CD4-positive, alpha-beta memory T cell (primary cell): ENCODE measurements around the gene DHRS3. TPM values are rescaled to one million over a fixed set of nuclear protein-coding genes. Genes with fewer than 3 reads are reported as not detected.
A peak's percentile ranks its signal among the peaks of the same experiment; 100 is the strongest.

Experiments
- CTCF ChIA-PET: fragments of 350-600 bp; sonication (Branson Sonifier 250); formaldehyde crosslinking; loops from one replicate; lab custom pipeline; 2021; ENCODE audit warnings: inconsistent platforms; ENCODE audit not compliant: partially characterized antibody; lab: Charles Lee
- POLR2A ChIA-PET: fragments of 350-600 bp; sonication (Branson Sonifier 250); formaldehyde crosslinking; loops from one replicate; lab custom pipeline; 2021; ENCODE audit not compliant: partially characterized antibody; lab: Charles Lee
- DNase-seq, 5 donors: peaks; one replicate each; pipeline versions ENCODE4 v3.0.0 to v3.0.0-alpha.2; 2020 to 2022; ENCODE audit warnings: mixed read lengths in 1 of 5
- H3K27ac ChIP-seq: one replicate; pipeline ENCODE4 v1.7.0; 2013; ENCODE audit warnings: low read depth, low read length
- H3K27me3 ChIP-seq: 2 replicates; pipeline ENCODE4 v1.7.0; 2013; ENCODE audit warnings: mild to moderate bottlenecking, low read length, moderate library complexity; ENCODE audit not compliant: insufficient read depth
- H3K36me3 ChIP-seq: 2 replicates; pipeline ENCODE4 v1.7.0; 2013; ENCODE audit warnings: mild to moderate bottlenecking, low read length, moderate library complexity; ENCODE audit not compliant: insufficient read depth
- H3K4me1 ChIP-seq: 2 replicates; pipeline ENCODE4 v1.7.0; 2013; ENCODE audit warnings: mild to moderate bottlenecking, low read length, moderate library complexity; ENCODE audit not compliant: insufficient read depth
- H3K4me3 ChIP-seq, 2 donors: one replicate each; pipeline ENCODE4 v1.7.0; 2013; ENCODE audit warnings: low read length in 2 of 2, mild to moderate bottlenecking in 1 of 2
- H3K9me3 ChIP-seq, 2 donors: one replicate each; pipeline ENCODE4 v1.7.0; 2013; ENCODE audit warnings: low read length in 2 of 2, control low read depth in 1 of 2; ENCODE audit not compliant: control insufficient read depth in 1 of 2
- H3K27ac Mint-ChIP-seq, 7 donors: one replicate each; pipeline ENCODE4 v1.8.0; 2020 to 2021; ENCODE audit warnings: mixed read lengths in 7 of 7, mild to moderate bottlenecking in 6 of 7, inconsistent platforms in 3 of 7, moderate library complexity in 3 of 7
- H3K27me3 Mint-ChIP-seq, 2 donors: one replicate each; pipeline ENCODE4 v1.8.0; 2020 to 2021; ENCODE audit warnings: mixed read lengths in 2 of 2
- H3K36me3 Mint-ChIP-seq, 2 donors: one replicate each; pipeline ENCODE4 v1.8.0; 2020 to 2021; ENCODE audit warnings: mixed read lengths in 2 of 2, inconsistent platforms in 1 of 2, mild to moderate bottlenecking in 1 of 2
- H3K4me1 Mint-ChIP-seq, 4 donors: one replicate each; pipeline ENCODE4 v1.8.0; 2020 to 2021; ENCODE audit warnings: mixed read lengths in 4 of 4, mild to moderate bottlenecking in 1 of 4
- H3K4me3 Mint-ChIP-seq, 8 donors: one replicate each; pipeline ENCODE4 v1.8.0; 2020 to 2021; ENCODE audit warnings: mixed read lengths in 8 of 8, mild to moderate bottlenecking in 7 of 8, moderate library complexity in 6 of 8, inconsistent platforms in 3 of 8
- H3K9me3 Mint-ChIP-seq, 8 donors: one replicate each; pipeline ENCODE4 v1.8.0; 2020 to 2021; ENCODE audit warnings: mixed read lengths in 8 of 8, mild to moderate bottlenecking in 5 of 8, inconsistent platforms in 3 of 8, moderate library complexity in 1 of 8
- intact Hi-C: fragments of 100-400 bp; cut with micrococcal nuclease; formaldehyde crosslinking; loops from one replicate; pipeline ENCODE4 v1.15.1; 2023
- polyA plus RNA-seq, 2 donors: library from polyadenylated mRNA; unstranded; fragments of 300-500 nt; fragmentation: Illumina TruSeq; gene quantifications; one replicate each; pipeline ENCODE4 v1.2.3, GENCODE V29; 2021
- total RNA-seq, 2 experiments: library from RNA; stranded (reverse); gene quantifications; one replicate each; pipeline ENCODE4 v1.2.3, GENCODE V29; 2021

The DHRS3 gene
- total and polyA plus RNA-seq, 4 experiments from 2014 or later, result 30.1 to 91.8 (median 64.0) TPM

- DNase-seq, result no peak
- CTCF ChIA-PET, result no interaction called here
- Histone ChIP-seq H3K9me3 (no peaks in the 10 kb centered on the region), H3K36me3 (no peaks in the 10 kb centered on the region), H3K27me3 (no peaks in the 10 kb centered on the region), H3K27ac (no peak overlapping the region), H3K4me3 (no peak overlapping the region), H3K4me1 (peaks cover 4% of the 10 kb centered on the region)
- Mint-ChIP-seq H3K4me3 (no peak overlapping the region), H3K9me3 (peaks cover 0 to 18% (median 16%) of the 10 kb centered on the region in 8 donors), H3K27ac (no peak overlapping the region), H3K27me3 (no peaks in the 10 kb centered on the region), H3K4me1 (peaks cover 4 to 9% (median 8%) of the 10 kb centered on the region in 4 donors), H3K36me3 (peaks cover 20 to 23% of the 10 kb centered on the region in 2 donors)
- intact Hi-C loops, result no loop called here
- POLR2A ChIA-PET, result no interaction called here
These were observed 85.3 kb downstream of the DHRS3 start for GRCh38 chr1:12532405-12533315.

DNA sequence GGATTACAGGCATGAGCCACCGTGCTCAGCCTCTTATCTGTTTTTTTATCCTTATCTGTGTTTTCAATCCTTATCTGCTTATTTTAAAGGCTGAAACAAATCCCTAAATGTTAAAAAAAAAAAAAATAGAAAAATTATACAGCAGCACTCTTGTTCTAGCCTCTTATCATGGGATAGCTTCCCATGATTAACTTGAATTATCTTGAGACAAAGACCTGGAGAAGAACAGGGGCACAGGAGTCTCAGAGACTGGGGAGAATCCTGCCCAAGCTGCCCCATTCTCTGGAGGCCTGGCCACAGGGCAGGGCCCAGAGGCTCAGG is 86.9 kb downstream of the DHRS3 start:
- no peaks in the 10 kb centered on the region for H3K27me3 ChIP-seq
- peaks cover 4 to 9% (median 8%) of the 10 kb centered on the region in 4 donors for H3K4me1 Mint-ChIP-seq
- no peaks in the 10 kb centered on the region for H3K9me3 ChIP-seq
- intact Hi-C loops, result no loop called here
- peaks cover 7 to 13% of the 10 kb centered on the region in 2 donors for H3K36me3 Mint-ChIP-seq
- peaks cover 4% of the 10 kb centered on the region for H3K4me1 ChIP-seq
- H3K27ac ChIP-seq, result no peak overlapping the region
- H3K27me3 Mint-ChIP-seq, result no peaks in the 10 kb centered on the region
- no peak overlapping the region for H3K4me3 Mint-ChIP-seq
- no peak overlapping the region for H3K4me3 ChIP-seq
- H3K9me3 Mint-ChIP-seq, result peaks cover 0 to 9% (median 5%) of the 10 kb centered on the region in 8 donors
- ChIA-PET POLR2A (no interaction called here), CTCF (no interaction called here)
- no peak overlapping the region for H3K27ac Mint-ChIP-seq
- no peaks in the 10 kb centered on the region for H3K36me3 ChIP-seq
- DNase-seq, result no peak

DNA sequence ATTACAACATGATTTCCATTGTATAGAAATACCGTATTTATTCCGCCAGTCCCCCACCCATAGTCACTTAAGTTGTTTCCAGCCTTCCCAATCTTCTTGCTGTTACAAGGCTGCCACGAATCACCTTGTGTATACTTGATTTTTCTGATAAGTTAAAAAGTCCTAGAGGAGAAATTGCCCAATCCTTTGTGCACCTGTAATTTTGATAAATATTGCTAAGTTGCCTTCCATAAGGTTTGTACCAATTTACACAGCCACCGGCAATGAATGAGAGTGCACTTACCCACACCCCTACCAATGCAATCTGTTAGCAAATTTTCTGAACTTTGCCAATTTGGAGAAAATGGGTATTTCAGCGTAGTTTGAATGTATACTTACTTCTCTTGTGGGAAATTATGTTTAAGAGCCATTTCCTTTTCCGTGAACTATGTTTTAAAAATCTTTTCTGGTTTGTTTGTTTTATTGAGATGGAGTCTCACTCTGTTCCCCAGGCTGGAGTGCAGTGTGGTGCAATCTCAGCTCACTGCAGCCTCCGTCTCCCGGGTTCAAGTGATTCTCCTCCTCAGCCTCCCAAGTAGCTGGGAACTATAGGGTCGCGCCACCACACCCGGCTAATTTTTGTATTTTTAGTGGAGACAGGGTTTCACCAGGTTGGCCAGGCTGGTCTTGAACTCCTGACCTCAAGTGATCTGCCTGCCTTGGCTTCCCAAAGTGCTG is 87.4 kb downstream of the DHRS3 start:
- Mint-ChIP-seq H3K4me1 (peaks cover 4 to 9% (median 8%) of the 10 kb centered on the region in 4 donors), H3K27me3 (no peaks in the 10 kb centered on the region), H3K27ac (peak overlapping the region in 1 of 7 donors; percentile 9), H3K9me3 (peaks cover 0 to 5% (median 2%) of the 10 kb centered on the region in 8 donors), H3K4me3 (no peak overlapping the region), H3K36me3 (peaks cover 3 to 10% of the 10 kb centered on the region in 2 donors)
- Histone ChIP-seq H3K9me3 (no peaks in the 10 kb centered on the region), H3K27me3 (no peaks in the 10 kb centered on the region), H3K27ac (no peak overlapping the region), H3K36me3 (no peaks in the 10 kb centered on the region), H3K4me1 (peaks cover 4% of the 10 kb centered on the region), H3K4me3 (no peak overlapping the region)
- intact Hi-C loops, result no loop called here
- POLR2A ChIA-PET, result no interaction called here
- CTCF ChIA-PET, result no interaction called here
- no peak for DNase-seq

DNA sequence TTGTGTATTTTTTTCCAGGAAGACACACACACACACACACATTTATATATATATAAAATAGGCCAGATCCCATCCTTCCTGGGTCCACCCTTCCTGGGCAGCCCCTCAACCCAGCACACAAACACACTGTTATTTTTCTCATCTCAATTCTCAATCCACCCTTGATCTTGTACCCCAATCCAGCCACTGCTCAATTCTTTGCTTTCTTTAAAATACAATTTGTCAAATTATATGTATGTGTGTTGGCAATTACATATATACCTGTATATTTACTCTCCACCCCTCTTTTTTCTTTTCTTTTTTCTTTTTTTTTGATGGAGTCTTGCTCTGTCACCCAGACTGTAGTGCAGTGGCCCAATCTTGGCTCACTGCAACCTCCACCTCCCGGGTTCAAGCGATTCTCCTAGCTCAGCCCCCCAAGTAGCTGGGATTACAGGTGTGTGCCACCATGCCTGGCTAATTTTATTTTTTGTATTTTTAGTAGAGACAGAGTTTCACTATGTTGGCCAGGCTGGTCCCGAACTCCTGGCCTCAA is 88.3 kb downstream of the DHRS3 start:
- Histone ChIP-seq H3K27me3 (no peaks in the 10 kb centered on the region), H3K36me3 (no peaks in the 10 kb centered on the region), H3K4me1 (peaks cover 4% of the 10 kb centered on the region), H3K9me3 (no peaks in the 10 kb centered on the region), H3K4me3 (no peak overlapping the region), H3K27ac (no peak overlapping the region)
- H3K9me3 Mint-ChIP-seq, result no peaks in the 10 kb centered on the region
- peaks cover 3 to 5% of the 10 kb centered on the region in 2 donors for H3K36me3 Mint-ChIP-seq
- H3K4me3 Mint-ChIP-seq, result no peak overlapping the region
- peaks cover 4 to 8% (median 7%) of the 10 kb centered on the region in 4 donors for H3K4me1 Mint-ChIP-seq
- no peak for DNase-seq
- ChIA-PET CTCF (no interaction called here), POLR2A (no interaction called here)
- intact Hi-C loops, result no loop called here
- H3K27me3 Mint-ChIP-seq, result no peaks in the 10 kb centered on the region
- peak overlapping the region in 6 of 7 donors; percentile 9 to 85 (median 32) for H3K27ac Mint-ChIP-seq

GRCh38 chr1:12528021-12528852 is 89.8 kb downstream of the DHRS3 start:
- Mint-ChIP-seq H3K27me3 (no peaks in the 10 kb centered on the region), H3K4me1 (peaks cover 6 to 8% (median 7%) of the 10 kb centered on the region in 4 donors), H3K36me3 (peaks cover 0 to 5% of the 10 kb centered on the region in 2 donors), H3K27ac (no peak overlapping the region), H3K9me3 (peaks cover 0 to 2% (median 0%) of the 10 kb centered on the region in 8 donors), H3K4me3 (no peak overlapping the region)
- intact Hi-C loops, result no loop called here
- H3K9me3 ChIP-seq, result no peaks in the 10 kb centered on the region
- no peak for DNase-seq
- H3K4me3 ChIP-seq, result no peak overlapping the region
- CTCF ChIA-PET, result no interaction called here
- H3K27me3 ChIP-seq, result no peaks in the 10 kb centered on the region
- H3K4me1 ChIP-seq, result peaks cover 4% of the 10 kb centered on the region
- no peak overlapping the region for H3K27ac ChIP-seq
- no peaks in the 10 kb centered on the region for H3K36me3 ChIP-seq
- POLR2A ChIA-PET, result no interaction called here

- DNase-seq, result no peak
- H3K4me1 ChIP-seq, result peaks cover 4% of the 10 kb centered on the region
- Mint-ChIP-seq H3K27ac (no peak overlapping the region), H3K27me3 (no peaks in the 10 kb centered on the region), H3K4me1 (peaks cover 6 to 8% (median 7%) of the 10 kb centered on the region in 4 donors), H3K9me3 (peaks cover 0 to 2% (median 0%) of the 10 kb centered on the region in 8 donors), H3K4me3 (no peak overlapping the region), H3K36me3 (peaks cover 0 to 2% of the 10 kb centered on the region in 2 donors)
- POLR2A ChIA-PET, result no interaction called here
- H3K27ac ChIP-seq, result no peak overlapping the region
- H3K27me3 ChIP-seq, result no peaks in the 10 kb centered on the region
- intact Hi-C loops, result no loop called here
- no peaks in the 10 kb centered on the region for H3K36me3 ChIP-seq
- CTCF ChIA-PET, result no interaction called here
- no peak overlapping the region for H3K4me3 ChIP-seq
- H3K9me3 ChIP-seq, result no peaks in the 10 kb centered on the region
These were observed 90.4 kb downstream of the DHRS3 start for GRCh38 chr1:12527564-12527963.
